KOPT-K1 (cell line): ENCODE measurements around the gene SEMA3D.

Experiments used
- H3K27ac ChIP-seq: fragments of 200-600 bp; sonication (generic); 2 replicates; pipeline ENCODE4 v1.5.1; 2016; ENCODE audit warnings: antibody characterized with exemption, mild to moderate bottlenecking, low read depth, low read length; ENCODE audit not compliant: poor library complexity, severe bottlenecking
- H3K36me3 ChIP-seq: fragments of 200-600 bp; sonication (generic); 2 replicates; pipeline ENCODE4 v1.5.1; 2017; ENCODE audit warnings: antibody characterized with exemption, mild to moderate bottlenecking, low read length, moderate library complexity; ENCODE audit not compliant: insufficient read depth
- H3K9me3 ChIP-seq: fragments of 200-600 bp; sonication (generic); 2 replicates; pipeline ENCODE4 v1.5.1; 2017; ENCODE audit warnings: antibody characterized with exemption, low read length, mild to moderate bottlenecking; ENCODE audit not compliant: insufficient read depth, poor library complexity, severe bottlenecking

SEMA3D gene

DNA sequence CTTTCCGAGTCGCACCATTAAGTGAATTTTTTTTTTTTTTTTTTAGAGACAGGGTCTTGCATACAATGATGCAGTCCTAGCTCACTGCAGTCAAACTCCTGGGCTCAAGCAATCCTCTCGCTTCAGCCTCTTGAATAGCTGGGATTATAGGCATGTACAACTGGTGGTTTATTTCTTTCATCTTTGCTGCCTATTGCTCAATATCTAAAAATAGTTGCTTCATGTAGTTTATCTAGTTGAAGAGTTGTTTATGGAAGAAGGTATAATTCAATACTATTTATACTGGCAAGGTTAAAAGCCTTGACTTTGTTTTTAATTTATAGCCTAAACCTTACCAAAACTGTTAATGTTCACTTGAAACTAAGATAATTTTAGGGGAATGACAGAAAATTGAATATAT lies 66.9 kb downstream of the SEMA3D start:
- no peak overlapping the region for H3K27ac ChIP-seq
- H3K36me3 ChIP-seq = no peaks in the 10 kb centered on the region
- no peaks in the 10 kb centered on the region for H3K9me3 ChIP-seq

DNA sequence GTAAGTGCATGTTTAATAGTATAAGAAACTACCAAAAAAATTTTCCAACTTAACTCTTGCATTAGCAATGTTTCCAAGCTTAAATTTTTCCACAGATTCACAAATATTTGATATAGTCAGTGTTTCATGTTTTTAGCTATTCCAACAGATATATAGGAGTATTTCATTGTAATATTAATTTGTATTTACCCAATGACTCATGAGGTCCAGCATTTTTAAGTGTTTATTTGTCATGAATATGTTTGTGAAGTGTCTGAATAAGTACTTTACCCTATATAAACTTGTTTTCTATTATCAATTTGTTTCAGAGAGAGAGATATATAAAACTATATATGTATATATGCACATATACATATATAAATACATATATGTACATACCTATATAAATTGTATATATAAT lies 71.0 kb downstream of the SEMA3D start:
- H3K9me3 ChIP-seq = no peaks in the 10 kb centered on the region
- no peak overlapping the region for H3K27ac ChIP-seq
- no peaks in the 10 kb centered on the region for H3K36me3 ChIP-seq

DNA sequence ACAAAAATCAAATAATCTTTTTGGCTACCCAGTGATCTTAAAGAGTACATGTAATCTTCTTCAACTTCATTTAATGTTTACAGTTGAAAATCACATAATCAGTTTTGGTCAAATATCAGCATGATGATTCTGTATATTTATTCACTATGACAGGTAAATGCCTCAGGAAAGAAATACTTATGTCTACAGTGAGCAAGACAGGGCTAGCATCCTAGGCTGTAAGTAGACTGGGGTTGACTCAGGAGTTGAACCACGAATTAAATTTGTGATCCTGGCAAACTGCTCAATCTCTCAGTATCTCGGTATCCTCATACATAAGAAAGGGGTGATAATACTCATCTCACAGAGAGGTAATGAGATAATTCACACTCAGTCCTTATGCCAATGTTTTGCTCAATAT lies 71.8 kb downstream of the SEMA3D start:
- Histone ChIP-seq H3K27ac (no peak overlapping the region), H3K9me3 (no peaks in the 10 kb centered on the region)

DNA sequence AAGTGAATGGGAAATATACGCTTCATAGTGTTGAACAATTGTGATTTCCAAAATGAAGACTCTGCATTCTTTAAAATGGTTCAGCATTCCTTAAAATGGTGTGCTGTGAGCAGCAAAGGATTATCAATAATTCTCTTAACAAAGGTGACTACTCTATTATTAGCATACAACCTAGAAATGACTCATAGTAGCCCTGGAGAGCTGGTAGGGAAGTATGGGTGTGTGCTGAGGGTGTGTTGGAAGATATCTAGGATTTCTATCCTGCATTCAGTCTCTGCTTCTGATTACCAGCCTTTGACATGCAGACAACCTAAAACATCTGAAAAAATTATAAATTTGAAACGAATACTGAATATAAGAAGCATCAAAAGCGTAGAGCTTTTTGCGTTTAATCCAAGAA lies 72.5 kb downstream of the SEMA3D start:
- no peaks in the 10 kb centered on the region for H3K9me3 ChIP-seq
- no peak overlapping the region for H3K27ac ChIP-seq
- no peaks in the 10 kb centered on the region for H3K36me3 ChIP-seq

More for the DNA sequence above, 71.8 kb downstream of the SEMA3D start:
- no peaks in the 10 kb centered on the region for H3K36me3 ChIP-seq

DNA sequence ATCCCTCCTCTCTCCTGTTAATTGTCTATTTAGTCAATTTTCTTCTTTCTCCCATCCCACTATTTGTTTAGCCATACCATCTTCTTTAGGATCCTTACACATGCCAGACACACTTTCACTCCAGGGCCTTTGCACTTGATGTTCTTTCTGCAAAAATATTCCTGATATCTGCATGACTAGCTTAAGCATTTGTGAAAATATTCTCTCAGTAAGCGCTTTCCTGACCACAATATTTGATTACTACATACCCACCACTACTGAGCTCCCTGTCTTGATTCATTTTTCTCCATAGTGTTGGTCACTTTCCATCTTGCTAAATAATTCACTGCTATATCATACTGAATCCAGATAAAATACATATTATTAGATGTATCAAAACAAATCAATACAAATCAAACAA lies 75.1 kb downstream of the SEMA3D start:
- H3K9me3 ChIP-seq = no peaks in the 10 kb centered on the region
- no peaks in the 10 kb centered on the region for H3K36me3 ChIP-seq
- no peak overlapping the region for H3K27ac ChIP-seq

DNA sequence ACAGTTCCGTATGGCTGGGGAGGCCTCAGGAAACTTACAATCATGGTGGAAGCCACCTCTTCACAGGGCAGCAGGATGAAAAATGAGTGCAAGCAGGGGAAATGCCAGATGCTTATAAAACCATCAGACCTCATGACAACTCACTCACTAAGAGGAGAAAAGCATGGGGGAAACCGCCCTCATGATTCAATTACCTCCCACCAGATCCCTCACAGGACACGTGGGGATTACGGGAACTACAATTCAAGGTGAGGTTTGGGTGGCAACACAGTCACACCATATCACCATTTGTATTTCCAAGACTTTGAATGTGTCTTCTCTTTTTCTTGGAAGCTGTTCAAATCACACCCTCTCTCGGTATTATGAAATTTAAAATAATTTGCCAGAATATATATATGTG lies 80.1 kb downstream of the SEMA3D start:
- H3K36me3 ChIP-seq = no peaks in the 10 kb centered on the region
- no peaks in the 10 kb centered on the region for H3K9me3 ChIP-seq
- no peak overlapping the region for H3K27ac ChIP-seq

DNA sequence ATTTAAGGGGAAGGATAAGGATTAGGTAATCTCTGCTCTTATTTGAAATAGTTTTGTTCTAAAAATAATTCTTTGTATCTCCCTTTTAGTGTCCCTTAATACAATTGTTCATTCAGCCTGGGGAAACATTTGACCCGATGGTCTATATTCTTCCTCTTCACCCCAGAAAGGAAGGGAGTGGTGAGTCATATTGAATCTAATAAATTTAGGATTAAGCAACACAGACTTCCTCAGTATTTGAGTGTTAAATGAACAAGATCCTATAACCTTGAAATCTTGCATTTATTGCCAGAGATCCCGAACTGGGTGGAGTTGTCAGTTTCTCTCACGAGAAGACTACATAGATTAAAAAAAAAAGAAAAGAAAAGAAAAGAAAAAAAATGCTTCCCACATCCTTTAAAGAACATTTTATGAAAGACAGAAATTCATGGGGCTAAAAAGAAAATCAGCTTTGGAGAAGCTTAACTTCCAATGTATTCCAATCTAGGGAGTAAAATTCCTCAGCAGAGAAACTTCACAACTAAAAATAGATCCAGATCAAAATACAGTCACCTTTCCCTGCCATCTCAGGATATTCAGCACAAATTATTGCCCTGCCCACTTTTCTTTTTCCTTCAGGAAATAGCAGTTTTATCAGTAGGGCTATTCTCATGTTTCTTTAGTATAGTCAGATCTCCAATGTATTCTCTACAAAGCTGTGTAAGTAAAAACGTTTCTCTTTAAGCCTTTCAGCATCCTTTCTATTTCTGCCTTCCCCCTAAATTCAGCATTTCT lies 82.2 kb downstream of the SEMA3D start:
- Histone ChIP-seq H3K27ac (no peak overlapping the region), H3K36me3 (no peaks in the 10 kb centered on the region), H3K9me3 (no peaks in the 10 kb centered on the region)

DNA sequence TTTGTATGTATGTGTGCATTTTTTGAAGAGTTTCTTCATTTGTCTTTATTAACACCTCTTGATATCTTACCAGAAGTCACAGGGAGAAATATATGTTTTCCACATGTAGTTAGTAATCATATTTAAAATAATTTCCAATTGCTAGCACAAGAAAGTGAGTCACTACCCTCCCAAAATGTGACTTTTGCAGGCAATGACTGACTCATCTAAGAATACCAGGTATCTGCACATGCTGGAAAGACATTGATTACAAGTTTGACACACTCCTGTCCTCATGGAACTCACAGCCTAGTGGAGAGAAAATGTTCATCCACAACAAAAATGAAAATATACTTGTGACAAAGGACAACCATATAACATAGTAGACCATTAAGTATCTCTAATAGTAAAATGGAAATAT lies 82.9 kb downstream of the SEMA3D start:
- Histone ChIP-seq H3K36me3 (no peaks in the 10 kb centered on the region), H3K27ac (no peak overlapping the region), H3K9me3 (no peaks in the 10 kb centered on the region)

DNA sequence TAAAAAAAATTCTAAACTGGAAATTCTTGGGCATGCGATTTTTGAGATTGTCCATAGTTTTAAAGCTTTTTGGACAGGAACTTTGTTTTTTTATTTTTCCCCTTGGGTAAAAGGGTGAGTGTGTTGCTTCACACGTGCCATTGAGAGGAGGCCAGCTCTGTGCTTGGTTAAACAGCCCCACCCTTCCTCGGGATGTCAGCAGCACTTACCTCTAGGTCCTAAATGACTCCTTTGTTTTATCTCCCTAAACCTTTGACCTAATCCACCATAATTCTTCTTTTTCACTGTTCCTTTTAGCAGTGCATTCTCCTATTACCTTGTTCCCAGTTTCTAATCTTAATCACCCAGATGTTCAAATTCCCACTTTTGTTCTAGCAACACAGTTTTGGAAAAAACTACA lies 83.5 kb downstream of the SEMA3D start:
- no peak overlapping the region for H3K27ac ChIP-seq
- H3K36me3 ChIP-seq = no peaks in the 10 kb centered on the region
- no peaks in the 10 kb centered on the region for H3K9me3 ChIP-seq

DNA sequence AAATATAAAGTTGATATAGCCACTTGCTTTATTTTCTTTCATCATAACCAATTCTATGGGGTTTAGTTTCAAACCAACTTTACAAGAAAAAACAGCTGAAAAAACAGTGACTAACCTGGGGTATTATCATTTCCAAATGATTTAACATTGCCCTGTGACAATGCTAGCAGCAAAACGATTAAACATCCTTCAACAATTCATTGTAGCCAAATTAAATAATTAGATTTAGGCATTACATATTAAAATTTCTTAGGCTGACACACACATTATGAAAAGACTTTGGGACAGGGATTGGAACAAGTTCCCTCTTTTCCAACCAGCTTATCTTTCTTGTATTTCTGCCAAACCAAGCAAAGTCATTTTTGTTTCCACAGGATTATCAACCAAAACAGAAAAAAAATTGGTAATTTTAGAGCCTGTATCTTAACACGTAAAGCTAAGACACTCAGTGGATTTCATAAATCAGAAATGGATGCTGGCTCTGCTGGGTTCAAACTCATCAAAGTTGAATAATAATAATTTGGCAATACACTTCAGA lies 84.0 kb downstream of the SEMA3D start:
- no peaks in the 10 kb centered on the region for H3K36me3 ChIP-seq
- H3K27ac ChIP-seq = no peak overlapping the region
- H3K9me3 ChIP-seq = no peaks in the 10 kb centered on the region

DNA sequence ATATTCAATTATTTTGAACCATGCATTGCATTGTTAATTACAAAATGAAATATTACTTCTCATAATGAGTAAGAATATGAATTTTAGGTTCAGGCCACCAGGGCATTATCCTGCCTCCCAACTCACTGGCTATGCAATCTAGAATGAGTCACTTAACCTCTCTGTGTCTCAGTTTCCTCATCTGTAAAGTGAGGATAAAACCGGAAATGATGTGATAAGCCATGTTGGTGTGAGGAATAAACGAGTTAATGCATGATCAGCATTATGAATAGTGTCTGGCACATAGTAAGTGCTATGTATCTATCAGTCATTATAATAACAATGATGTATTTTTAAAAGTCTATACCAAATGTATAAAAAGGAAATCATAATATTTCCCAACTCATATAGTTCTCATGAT lies 85.5 kb downstream of the SEMA3D start:
- H3K9me3 ChIP-seq = no peaks in the 10 kb centered on the region
- H3K36me3 ChIP-seq = no peaks in the 10 kb centered on the region
- H3K27ac ChIP-seq = no peak overlapping the region

DNA sequence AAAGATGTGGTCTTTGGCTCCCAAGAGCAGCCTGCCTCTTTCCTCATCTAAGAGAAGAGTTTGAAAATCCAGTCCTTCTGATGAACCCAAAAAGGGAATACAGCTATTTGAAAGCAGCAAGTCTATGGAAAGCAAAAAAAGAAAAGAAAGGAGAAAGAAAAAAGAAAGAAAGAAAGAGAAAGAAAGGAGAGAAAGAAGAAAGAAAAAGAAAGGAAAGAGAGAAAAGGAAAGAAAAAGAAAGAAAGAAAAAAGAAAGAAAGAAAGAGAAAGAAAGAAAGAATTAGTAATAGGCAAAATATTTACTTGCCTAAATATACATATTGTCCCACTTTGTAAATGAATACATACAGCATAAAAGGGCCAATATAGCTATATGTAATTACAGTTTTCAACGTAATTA lies 89.0 kb downstream of the SEMA3D start:
- Histone ChIP-seq H3K36me3 (no peaks in the 10 kb centered on the region), H3K9me3 (no peaks in the 10 kb centered on the region), H3K27ac (no peak overlapping the region)

DNA sequence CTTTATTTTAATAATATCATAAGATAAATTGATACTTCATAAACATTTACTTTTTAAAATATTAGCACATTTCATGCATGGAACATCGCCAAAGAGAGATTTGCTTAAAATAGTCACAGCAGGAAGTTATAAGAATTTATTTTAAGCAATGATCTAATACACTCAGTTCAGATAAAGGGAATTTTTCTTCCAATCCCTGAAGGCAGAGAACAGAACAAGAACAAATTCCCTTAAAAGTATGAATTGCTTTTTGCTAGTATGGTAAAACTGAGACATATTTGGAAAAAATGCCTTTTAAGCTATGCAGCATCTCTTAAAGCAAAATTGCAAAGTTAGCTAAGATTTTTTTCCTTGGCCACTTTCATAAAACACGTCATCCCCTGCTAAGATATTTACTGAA lies 91.0 kb downstream of the SEMA3D start:
- H3K9me3 ChIP-seq = no peaks in the 10 kb centered on the region
- no peak overlapping the region for H3K27ac ChIP-seq
- no peaks in the 10 kb centered on the region for H3K36me3 ChIP-seq

DNA sequence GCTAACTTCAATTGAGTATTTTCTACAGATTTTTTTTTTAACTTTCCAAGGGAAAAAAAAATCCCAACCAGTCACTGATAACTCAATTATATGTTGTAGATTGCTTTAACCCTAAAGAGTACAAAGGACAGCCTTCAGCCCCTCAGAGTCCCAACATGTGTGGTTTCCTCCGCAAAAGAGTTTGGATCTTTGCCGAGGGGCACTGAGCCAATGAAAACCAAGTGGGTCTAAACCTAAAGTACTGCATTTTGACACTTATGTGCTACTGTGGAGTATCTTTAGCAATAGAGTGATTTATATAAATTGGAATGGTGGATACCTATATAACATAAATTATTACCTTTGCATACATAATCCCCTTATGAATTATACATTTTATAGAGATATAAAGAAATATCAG lies 91.5 kb downstream of the SEMA3D start:
- Histone ChIP-seq H3K36me3 (no peaks in the 10 kb centered on the region), H3K9me3 (no peaks in the 10 kb centered on the region), H3K27ac (no peak overlapping the region)

DNA sequence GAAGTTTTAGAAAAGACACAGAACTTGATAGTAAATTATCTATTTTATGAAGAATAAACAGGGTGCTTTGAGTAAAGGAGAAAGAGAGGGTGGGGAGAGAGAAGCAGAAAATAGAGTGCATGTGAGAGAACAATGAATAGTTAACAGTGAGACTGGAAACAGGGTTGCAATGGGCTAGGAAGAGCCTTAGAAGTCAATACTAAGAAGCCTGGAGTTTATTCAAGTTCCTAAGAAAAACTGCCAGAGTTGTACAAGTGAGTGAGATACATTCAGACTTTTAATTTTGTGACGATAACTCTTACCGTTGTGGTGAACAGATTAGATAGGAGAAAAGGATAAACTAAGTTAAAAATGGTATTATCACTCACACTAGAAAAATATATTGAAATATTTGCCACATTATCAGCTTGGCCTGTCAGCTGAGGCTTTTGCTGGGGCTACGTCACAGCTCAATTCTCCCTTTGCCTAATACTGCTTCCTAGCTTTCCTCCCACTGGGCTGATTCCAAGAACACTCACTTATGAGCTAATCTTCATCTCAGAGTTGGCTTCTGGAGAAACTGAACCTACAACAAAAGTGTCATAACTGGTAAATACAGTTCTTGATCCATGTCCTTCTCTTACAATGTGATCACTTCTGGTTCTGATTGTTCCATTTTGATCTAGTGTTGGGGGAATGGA lies 92.7 kb downstream of the SEMA3D start:
- no peaks in the 10 kb centered on the region for H3K36me3 ChIP-seq
- H3K27ac ChIP-seq = no peak overlapping the region
- no peaks in the 10 kb centered on the region for H3K9me3 ChIP-seq

DNA sequence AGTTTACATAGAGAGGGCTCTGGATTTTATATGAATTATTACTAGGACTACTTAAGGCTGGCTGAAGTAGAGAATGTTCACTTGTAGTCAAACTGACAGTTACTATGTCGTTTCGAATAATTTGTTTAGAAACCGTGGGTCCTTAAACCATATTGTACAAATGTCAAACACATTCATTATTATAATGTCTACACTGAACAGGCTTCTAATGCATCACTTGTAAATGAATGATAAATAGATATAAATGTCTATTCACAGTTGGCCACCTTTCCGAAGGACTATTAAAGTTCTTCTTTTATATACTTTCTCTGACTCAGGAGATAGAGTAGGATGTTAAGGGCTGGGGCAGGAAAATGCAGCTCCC lies 95.3 kb downstream of the SEMA3D start:
- H3K9me3 ChIP-seq = no peaks in the 10 kb centered on the region
- H3K27ac ChIP-seq = no peak overlapping the region
- no peaks in the 10 kb centered on the region for H3K36me3 ChIP-seq
